Measurements from ENCODE around the gene APOC4. TPM values are rescaled to one million over a fixed set of nuclear protein-coding genes. Genes with fewer than 3 reads are reported as not detected.

APOC4 gene
- total RNA-seq, 1 donor from 2014 or later: not detected

GRCh38 chr19:44947041-44947581 is 5.1 kb downstream of the APOC4 start:
- H3K4me3 ChIP-seq (ENCODE audit: low read depth, low read length): no peak overlapping the region
- DNase-seq (ENCODE audit: low read depth): no peak
- TF ChIP-seq, protein P1, sequence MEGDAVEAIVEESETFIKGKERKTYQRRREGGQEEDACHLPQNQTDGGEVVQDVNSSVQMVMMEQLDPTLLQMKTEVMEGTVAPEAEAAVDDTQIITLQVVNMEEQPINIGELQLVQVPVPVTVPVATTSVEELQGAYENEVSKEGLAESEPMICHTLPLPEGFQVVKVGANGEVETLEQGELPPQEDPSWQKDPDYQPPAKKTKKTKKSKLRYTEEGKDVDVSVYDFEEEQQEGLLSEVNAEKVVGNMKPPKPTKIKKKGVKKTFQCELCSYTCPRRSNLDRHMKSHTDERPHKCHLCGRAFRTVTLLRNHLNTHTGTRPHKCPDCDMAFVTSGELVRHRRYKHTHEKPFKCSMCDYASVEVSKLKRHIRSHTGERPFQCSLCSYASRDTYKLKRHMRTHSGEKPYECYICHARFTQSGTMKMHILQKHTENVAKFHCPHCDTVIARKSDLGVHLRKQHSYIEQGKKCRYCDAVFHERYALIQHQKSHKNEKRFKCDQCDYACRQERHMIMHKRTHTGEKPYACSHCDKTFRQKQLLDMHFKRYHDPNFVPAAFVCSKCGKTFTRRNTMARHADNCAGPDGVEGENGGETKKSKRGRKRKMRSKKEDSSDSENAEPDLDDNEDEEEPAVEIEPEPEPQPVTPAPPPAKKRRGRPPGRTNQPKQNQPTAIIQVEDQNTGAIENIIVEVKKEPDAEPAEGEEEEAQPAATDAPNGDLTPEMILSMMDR (conservative IDR thresholded peaks at IDR 0.05; ENCODE audit: low read depth, low read length): no peak

DNA sequence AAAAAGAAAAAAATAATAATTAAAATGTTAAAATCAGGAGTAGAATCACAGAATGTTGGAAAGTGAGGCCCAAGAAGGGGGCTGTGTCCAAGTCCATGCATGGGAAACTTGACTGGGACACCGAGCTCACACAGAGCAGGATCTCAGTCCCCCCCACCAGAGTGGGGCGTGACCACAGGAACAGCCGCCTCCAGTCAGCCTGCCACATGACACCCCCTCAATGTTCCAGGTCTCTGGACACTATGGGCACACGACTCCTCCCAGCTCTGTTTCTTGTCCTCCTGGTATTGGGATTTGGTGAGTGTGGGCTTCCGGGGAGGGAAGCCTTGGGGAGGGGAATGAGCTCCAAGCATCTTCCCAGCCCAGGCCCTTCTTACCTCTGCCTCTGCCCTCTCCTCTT is 6.2 kb downstream of the APOC4 start:
- TF ChIP-seq, protein P1 (conservative IDR thresholded peaks at IDR 0.05; ENCODE audit: low read depth, low read length): no peak
- H3K4me3 ChIP-seq (ENCODE audit: low read depth, low read length): no peak overlapping the region
- DNase-seq (ENCODE audit: low read depth): no peak

DNA sequence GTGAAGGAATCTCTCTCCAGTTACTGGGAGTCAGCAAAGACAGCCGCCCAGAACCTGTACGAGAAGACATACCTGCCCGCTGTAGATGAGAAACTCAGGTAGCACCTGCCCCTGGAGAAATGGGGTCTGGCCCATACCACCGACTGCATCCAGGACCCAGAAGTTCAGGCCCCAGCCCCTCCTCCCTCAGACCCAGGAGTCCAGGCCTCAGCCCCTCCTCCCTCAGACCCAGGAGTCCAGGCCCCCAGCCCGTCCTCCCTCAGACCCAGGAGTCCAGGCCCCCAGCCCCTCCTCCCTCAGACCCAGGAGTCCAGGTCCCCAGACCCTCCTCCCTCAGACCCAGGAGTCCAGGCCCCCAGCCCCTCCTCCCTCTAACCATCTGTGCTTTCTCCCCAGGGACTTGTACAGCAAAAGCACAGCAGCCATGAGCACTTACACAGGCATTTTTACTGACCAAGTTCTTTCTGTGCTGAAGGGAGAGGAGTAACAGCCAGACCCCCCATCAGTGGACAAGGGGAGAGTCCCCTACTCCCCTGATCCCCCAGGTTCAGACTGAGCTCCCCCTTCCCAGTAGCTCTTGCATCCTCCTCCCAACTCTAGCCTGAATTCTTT is 6.8 kb downstream of the APOC4 start:
- H3K4me3 ChIP-seq (ENCODE audit: low read depth, low read length): no peak overlapping the region
- DNase-seq (ENCODE audit: low read depth): no peak
- TF ChIP-seq, protein P1 (conservative IDR thresholded peaks at IDR 0.05; ENCODE audit: low read depth, low read length): no peak

- TF ChIP-seq, protein P1 (conservative IDR thresholded peaks at IDR 0.05; ENCODE audit: low read depth, low read length): no peak
- H3K4me3 ChIP-seq (ENCODE audit: low read depth, low read length): no peak overlapping the region
- no peak for DNase-seq (ENCODE audit: low read depth)
Observed at GRCh38 chr19:44949550-44949949, 7.5 kb downstream of the APOC4 start.

- TF ChIP-seq, protein P1 (conservative IDR thresholded peaks at IDR 0.05; ENCODE audit: low read depth, low read length): peak; percentile 91
- peak overlapping the region; percentile 37 for H3K4me3 ChIP-seq (ENCODE audit: low read depth, low read length)
- DNase-seq (ENCODE audit: low read depth): no peak
Observed at GRCh38 chr19:44951179-44952159, 9.4 kb downstream of the APOC4 start.

DNA sequence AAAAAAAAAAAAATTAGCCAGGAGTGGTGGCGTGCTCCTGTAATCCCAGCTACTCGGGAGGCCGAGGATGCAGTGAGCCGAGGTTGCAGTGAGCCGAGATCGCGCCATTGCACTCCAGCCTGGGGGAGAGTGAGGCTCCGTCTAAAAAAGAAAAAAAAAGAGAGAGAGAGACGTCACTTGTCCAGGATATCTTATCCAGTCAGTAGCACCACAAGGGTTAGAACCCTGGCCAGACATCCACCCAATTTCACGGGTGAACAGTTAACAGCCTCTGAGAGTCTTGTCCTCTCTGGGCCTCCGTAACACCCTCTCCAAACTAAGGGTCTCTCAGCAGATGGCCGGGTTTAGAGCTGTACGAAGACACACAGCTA is 12.2 kb downstream of the APOC4 start:
- no peak for DNase-seq (ENCODE audit: low read depth)
- peak overlapping the region; percentile 75 for H3K4me3 ChIP-seq (ENCODE audit: low read depth, low read length)
- TF ChIP-seq, protein P1 (conservative IDR thresholded peaks at IDR 0.05; ENCODE audit: low read depth, low read length): no peak

Data from epithelial cell of proximal tubule (primary cell).